Hypothalamus (tissue), 51 donors: ENCODE results near the gene SERF1A.
"Not testable (repeated sequence)": the region's sequence is repeated elsewhere in the genome, so short reads cannot be mapped to it uniquely, and the experiment has no call there.

Experiments used
- DNase-seq, 51 donors: peaks; one replicate each; lab custom pipeline; 2025; lab: John Stamatoyannopoulos, UW

The SERF1A gene

DNA sequence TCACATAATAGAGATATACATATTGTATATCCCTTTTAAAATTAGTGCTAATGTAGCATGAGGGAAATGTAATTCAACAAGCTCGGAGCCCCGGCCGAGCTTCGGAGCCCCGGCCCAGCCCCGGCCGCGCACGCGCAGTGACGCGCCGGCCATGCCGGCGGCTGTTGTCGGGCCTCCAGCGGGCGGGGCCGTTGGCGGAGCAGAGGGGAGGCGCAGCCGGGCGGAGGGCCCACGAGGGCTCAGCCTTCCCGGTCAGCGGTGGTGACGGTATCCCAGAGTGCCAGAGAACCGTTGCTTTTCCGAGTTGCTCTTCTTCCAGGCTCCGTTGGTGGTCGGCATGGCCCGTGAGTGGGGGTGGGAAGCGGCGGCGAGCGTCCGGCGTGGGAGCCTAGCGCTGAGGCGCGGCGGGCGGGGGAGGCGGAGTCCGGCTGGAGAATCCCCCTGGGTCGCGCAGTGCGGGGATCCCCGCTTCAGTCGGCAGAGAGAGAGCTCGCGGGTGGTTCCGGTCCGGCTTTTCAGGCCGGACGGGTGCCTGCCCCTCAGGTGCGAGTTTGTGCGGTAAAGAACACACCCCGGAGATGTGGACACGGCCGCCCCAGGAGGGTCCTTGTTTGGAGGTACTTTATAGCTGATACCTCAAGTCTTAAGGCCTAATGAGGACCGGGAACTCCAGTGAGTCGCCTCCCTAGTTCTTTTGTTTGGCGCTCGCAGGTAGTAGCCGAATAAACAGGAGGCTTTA is at the start of gene SERF1A:
Gene SERF1A, plus strand, starts transcription at position 137 of the 739 bp plus-strand sequence. Its CDS starts 201 bp downstream, at position 338.
- not testable (repeated sequence) for DNase-seq

DNA sequence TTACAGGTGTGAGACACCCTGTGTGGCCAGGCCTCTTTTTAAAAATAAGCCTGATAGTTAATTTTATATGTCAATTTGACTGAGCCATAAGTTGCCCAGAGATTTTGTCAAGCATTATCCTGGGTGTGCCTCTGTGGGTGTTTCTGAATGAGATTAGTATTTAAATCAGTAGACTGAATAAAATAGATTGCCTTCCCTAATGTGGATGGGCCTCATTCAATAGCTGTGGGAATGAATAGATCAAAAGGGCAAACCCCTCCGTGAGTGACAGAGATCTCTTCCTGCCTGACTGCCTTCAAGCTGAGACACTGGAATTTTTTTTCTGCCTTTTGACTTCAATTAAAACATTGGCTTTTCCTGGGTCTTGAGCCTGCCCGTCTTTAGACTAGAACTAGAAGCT is 33.7 kb upstream of the SERF1A start:
- DNase-seq = not testable (repeated sequence)

DNA sequence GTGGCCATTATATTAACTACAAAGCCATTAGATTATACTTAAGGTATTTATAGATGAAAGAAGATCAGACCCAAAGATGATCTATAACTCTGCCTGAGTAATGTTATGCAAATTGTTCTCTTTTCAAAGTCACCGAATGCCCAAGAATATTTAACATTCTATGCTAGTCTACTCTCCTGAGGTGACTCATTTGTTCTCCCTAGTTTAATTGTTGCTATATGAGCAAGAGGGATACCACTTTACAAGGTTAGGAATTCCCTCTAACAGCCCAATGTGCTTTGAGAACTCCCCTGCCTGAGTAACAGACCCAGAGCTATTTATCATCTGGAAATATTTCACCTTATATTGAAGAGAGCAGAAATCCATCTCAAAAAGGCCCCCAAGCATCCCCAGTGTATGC is 29.8 kb upstream of the SERF1A start:
- DNase-seq = not testable (repeated sequence)

DNA sequence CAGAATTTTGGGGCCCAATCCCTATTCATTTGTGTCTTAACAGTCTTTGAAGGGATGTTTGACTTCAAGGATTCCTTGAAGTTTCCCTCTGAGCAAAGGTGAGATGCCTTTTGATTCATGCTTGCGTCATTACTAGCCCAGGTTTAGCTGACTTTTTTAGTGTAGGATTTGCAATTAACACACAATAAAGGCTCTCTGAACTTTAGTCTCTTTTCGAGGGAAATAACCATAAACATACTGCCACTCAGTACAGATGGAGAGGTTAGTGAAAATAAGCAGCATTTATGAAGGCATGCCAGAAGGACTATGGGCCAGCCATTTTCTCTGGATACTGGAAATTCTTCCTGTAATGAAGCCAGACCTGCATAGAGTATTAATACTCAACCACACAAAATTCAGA is 4.4 kb upstream of the SERF1A start:
- DNase-seq = not testable (repeated sequence)

DNA sequence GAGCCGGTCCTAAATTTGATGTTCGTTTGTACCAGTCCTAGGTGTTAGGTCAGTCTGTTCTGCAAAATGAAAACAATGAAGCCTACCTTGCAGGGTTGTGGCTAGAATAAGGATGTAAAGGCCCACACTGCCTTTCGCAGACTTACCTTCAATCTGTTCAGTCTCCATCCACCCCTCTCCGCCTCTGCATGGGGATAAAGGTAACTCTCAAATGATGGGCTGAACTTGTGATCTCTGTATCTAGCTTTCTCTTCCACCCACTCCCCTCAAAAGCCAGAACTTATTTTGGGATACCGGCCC is 753 bp downstream of the SERF1A start:
- not testable (repeated sequence) for DNase-seq

DNA sequence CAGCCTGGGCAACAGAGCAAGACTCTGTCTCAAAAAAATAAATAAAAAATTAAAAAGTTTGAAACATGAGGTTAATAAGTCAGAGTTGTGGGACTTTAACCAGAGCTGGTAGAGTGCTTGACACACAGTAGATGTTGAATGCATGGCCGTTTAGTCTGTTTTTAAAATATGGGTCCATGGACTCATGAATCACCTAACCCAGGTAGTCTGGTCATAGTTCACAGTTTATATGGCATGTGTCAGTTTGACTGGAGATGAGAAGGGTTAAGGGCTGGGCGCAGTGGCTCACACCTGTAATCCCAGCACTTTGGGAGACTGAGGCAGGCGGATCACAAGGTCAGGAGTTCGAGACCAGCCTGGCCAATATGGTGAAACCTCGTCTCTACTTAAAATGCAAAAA is 6.2 kb downstream of the SERF1A start:
- DNase-seq = not testable (repeated sequence)

DNA sequence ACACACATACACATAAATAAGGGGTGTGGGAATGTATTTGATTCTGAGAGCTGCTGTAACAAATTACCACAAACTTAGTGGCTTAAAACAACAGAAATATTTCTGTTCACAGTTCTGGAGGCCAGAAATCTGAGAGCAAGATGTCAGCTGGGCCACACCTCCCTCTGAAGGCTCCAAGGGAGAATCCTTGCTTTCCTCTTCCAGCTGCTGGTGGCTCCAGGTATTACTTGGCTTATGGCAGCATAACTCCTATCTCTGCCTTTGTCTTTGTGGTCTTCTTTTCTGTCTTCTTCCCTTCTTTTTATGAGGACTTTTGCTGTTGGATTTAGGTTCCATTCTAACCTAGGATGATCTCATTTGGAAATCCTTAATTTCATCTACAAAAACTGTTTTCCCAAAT is 16.4 kb downstream of the SERF1A start:
- DNase-seq = not testable (repeated sequence)

DNA sequence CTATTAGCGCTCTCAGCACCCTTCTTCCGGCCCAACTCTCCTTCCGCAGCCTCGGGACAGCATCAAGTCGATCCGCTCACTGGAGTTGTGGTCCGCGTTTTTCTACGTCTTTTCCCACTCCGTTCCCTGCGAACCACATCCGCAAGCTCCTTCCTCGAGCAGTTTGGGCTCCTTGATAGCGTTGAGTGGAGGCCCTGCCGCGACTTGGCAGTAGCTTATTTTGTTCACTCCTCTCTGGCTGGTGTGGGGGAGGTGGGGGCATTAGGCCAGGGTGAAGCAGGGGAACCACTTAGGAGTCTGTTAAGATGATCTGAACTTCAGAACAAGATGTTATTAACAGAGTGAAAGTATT is 24.7 kb downstream of the SERF1A start:
- not testable (repeated sequence) for DNase-seq

DNA sequence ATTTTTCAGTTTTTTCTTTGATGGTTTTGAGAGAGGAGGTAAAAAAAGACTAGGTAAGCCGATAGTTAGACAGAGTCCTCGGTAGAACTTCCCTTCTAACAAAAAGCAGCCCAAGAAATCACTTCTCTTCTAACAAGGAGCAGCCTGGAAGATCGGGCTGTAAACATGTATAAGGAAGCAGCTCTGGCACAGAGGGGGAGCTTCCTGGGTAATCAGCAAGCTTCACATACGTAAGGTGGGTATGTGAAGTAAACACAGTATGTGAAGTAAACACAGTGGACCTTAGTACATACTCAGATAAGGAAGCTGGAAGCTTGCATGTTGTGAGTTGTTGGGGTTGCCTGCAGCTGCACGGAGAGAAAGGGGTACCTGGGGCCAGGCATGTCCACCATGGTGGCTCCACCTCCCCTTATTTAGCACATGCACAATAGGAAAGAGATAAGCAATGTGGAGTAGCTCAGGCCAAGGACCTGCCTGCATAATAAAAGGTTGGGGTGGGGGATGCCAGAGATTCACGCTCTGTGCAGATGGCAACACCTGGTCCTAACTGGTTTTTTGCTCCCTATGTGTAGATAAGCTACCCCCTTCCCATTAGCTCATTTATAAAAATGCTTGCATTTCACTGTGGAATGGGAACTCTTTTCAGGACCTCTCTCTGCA is 31.4 kb downstream of the SERF1A start:
- not testable (repeated sequence) for DNase-seq

DNA sequence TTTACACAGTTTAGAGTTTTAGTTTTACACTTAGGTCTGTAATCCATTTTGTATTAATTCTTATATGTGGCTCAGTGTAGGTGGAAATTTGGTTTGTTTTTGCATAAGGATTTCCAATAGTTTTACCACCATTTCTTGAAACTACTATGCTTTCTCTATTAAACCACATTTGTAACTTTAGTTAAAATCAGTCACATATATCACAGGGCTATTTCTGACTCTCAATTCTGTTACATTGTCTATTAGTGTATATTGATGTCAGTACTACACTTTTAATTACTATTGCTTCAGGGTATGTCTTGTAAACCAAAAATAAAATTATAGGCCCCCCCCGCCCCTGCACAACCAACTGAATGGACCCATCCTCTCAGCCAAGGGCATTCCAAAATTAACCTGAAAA is 32.1 kb downstream of the SERF1A start:
- DNase-seq = not testable (repeated sequence)

DNA sequence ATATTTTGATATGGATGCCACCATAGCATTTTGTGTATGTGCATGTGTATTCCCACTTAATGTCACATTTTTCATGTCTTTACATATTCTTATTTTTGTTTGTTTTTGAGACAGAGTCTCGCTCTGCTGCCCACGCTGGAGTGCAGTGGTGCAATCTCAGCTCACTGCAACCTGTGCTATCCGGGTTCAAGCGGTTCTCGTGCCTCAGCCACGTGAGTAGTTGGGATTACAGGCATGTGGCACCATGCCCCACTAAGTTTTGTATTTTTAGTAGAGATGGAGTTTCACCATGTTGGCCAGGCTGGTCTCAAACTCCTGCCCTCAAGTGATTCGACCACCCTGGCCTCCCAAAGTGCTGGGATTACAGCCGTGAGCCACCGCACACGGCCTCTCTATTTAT is 52.6 kb downstream of the SERF1A start:
- not testable (repeated sequence) for DNase-seq
